Neural progenitor cell (in vitro differentiated cells): ENCODE results near the gene RPL10A. TPM values are rescaled to one million over a fixed set of nuclear protein-coding genes. Genes with fewer than 3 reads are reported as not detected.

Source experiments
- DNase-seq: peaks from one replicate; pipeline ENCODE4 v3.0.0-alpha.2; 2016; ENCODE audit warnings: low spot score
- H2AFZ ChIP-seq: fragments of 200-600 bp; sonication (generic); replicated peaks from 2 replicates; pipeline ENCODE4 v1.6.1; 2016; ENCODE audit warnings: antibody characterized with exemption
- H3F3A ChIP-seq: fragments of 200-600 bp; sonication (generic); 2 replicates; pipeline ENCODE4 v1.6.1; 2016; ENCODE audit warnings: antibody characterized with exemption, low read depth
- H3K27ac ChIP-seq: fragments of 200-600 bp; sonication (generic); 2 replicates; pipeline ENCODE4 v1.5.1; 2016; ENCODE audit warnings: mild to moderate bottlenecking
- H3K27me3 ChIP-seq: fragments of 200-600 bp; sonication (generic); 2 replicates; pipeline ENCODE4 v1.6.1; 2016; ENCODE audit warnings: mild to moderate bottlenecking, moderate library complexity
- H3K36me3 ChIP-seq: fragments of 200-600 bp; sonication (generic); 2 replicates; pipeline ENCODE4 v1.5.1; 2016
- H3K4me1 ChIP-seq: fragments of 200-600 bp; sonication (generic); 2 replicates; pipeline ENCODE4 v1.6.1; 2016; ENCODE audit warnings: mixed run types
- H3K4me2 ChIP-seq: fragments of 200-600 bp; sonication (generic); 2 replicates; pipeline ENCODE4 v1.6.1; 2016
- H3K4me3 ChIP-seq: fragments of 200-600 bp; sonication (generic); 2 replicates; pipeline ENCODE4 v1.5.1; 2016
- H3K79me2 ChIP-seq: fragments of 200-600 bp; sonication (generic); 2 replicates; pipeline ENCODE4 v1.6.1; 2016; ENCODE audit warnings: low read depth
- H3K9ac ChIP-seq: fragments of 200-600 bp; sonication (generic); 2 replicates; pipeline ENCODE4 v1.6.1; 2016
- H3K9me3 ChIP-seq: fragments of 200-600 bp; sonication (generic); 2 replicates; pipeline ENCODE4 v1.5.1; 2016; ENCODE audit warnings: low read depth
- H4K20me1 ChIP-seq: fragments of 200-600 bp; sonication (generic); 2 replicates; pipeline ENCODE4 v1.6.1; 2016; ENCODE audit warnings: low read depth
- H3K27ac Mint-ChIP-seq: 3 replicates; pipeline ENCODE4 v1.8.0; 2021; ENCODE audit warnings: mixed read lengths
- H3K27me3 Mint-ChIP-seq: 2 replicates; pipeline ENCODE4 v1.8.0; 2022; ENCODE audit warnings: low read depth, mild to moderate bottlenecking, inconsistent platforms, moderate library complexity, mixed read lengths; ENCODE audit not compliant: insufficient read depth
- H3K36me3 Mint-ChIP-seq: 3 replicates; pipeline ENCODE4 v1.8.0; 2021; ENCODE audit warnings: mixed read lengths
- H3K4me1 Mint-ChIP-seq: 3 replicates; pipeline ENCODE4 v1.8.0; 2021; ENCODE audit warnings: mixed read lengths
- H3K4me3 Mint-ChIP-seq: 3 replicates; pipeline ENCODE4 v1.8.0; 2021; ENCODE audit warnings: mild to moderate bottlenecking, moderate library complexity, mixed read lengths
- H3K9me3 Mint-ChIP-seq: 3 replicates; pipeline ENCODE4 v1.8.0; 2020; ENCODE audit warnings: mixed read lengths
- CTCF ChIP-seq: fragments of 200-600 bp; sonication (generic); IDR thresholded peaks from 2 replicates; pipeline ENCODE4 v1.5.1; 2017; ENCODE audit warnings: antibody characterized with exemption, mild to moderate bottlenecking
- EZH2 ChIP-seq: fragments of 200-600 bp; sonication (generic); IDR thresholded peaks from 2 replicates; pipeline ENCODE4 v1.6.1; 2017; ENCODE audit warnings: antibody characterized with exemption, mild to moderate bottlenecking, moderate library complexity
- EZH2phosphoT487 ChIP-seq: fragments of 200-600 bp; sonication (generic); IDR thresholded peaks from 2 replicates; pipeline ENCODE4 v1.6.1; 2017; ENCODE audit warnings: antibody characterized with exemption
- total RNA-seq: library from RNA; depleted of rRNA; stranded (reverse); fragments of >200 nt; gene quantifications from 2 replicates; pipeline ENCODE4 v1.2.3, GENCODE V29; 2015; ENCODE audit warnings: low replicate concordance

Gene RPL10A
- total RNA-seq, 1 donor from 2014 or later = 2,002 TPM

GRCh38 chr6:35480176-35480575 lies 12.0 kb downstream of the RPL10A start:
- no peak for TF ChIP-seq EZH2
- no peak for TF ChIP-seq CTCF
- no peak for TF ChIP-seq EZH2phosphoT487
- Histone ChIP-seq H2AFZ (no peak overlapping the region), H3K4me3 (no peak overlapping the region), H3K9ac (no peak overlapping the region), H3K36me3 (no peaks in the 10 kb centered on the region), H3F3A (peaks cover 20% of the 10 kb centered on the region), H3K27me3 (no peaks in the 10 kb centered on the region), H3K9me3 (no peaks in the 10 kb centered on the region), H3K27ac (no peak overlapping the region), H4K20me1 (peaks cover 8% of the 10 kb centered on the region), H3K79me2 (no peaks in the 10 kb centered on the region), H3K4me1 (peaks cover 11% of the 10 kb centered on the region), H3K4me2 (no peak overlapping the region)
- Mint-ChIP-seq H3K27me3 (peaks cover 4% of the 10 kb centered on the region), H3K4me3 (no peak overlapping the region), H3K4me1 (peaks cover 16% of the 10 kb centered on the region), H3K27ac (peak overlapping the region; percentile 82), H3K36me3 (peaks cover 4% of the 10 kb centered on the region), H3K9me3 (no peaks in the 10 kb centered on the region)
- no peak for DNase-seq

DNA sequence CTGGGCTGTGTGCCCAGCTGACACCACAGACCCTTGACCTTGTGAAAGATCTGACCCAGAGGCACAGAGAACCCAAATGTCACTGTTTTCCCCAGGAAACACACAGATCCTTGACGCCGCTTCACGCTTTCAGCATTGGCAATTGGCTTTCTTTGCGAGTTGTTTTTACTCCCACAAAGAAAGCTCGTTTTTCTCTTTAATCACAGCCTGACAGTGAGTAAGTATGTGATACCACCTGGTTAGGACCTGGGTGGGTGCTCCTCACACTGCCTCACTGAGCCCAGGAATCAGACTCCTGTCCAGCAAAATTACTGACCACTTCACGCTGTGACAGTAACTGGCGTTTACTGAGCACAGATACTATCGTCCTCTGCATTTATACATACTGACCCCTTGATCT lies 13.0 kb downstream of the RPL10A start:
- Histone ChIP-seq H3K9ac (no peak overlapping the region), H3F3A (peaks cover 14% of the 10 kb centered on the region), H3K4me2 (no peak overlapping the region), H3K9me3 (no peaks in the 10 kb centered on the region), H3K27ac (no peak overlapping the region), H3K4me3 (no peak overlapping the region), H2AFZ (no peak overlapping the region), H3K79me2 (no peaks in the 10 kb centered on the region), H3K4me1 (peaks cover 21% of the 10 kb centered on the region), H3K36me3 (no peaks in the 10 kb centered on the region), H3K27me3 (no peaks in the 10 kb centered on the region), H4K20me1 (peaks cover 11% of the 10 kb centered on the region)
- Mint-ChIP-seq H3K9me3 (no peaks in the 10 kb centered on the region), H3K4me3 (peak overlapping the region; percentile 36), H3K27ac (peak overlapping the region; percentile 67), H3K36me3 (peaks cover 4% of the 10 kb centered on the region), H3K27me3 (peaks cover 4% of the 10 kb centered on the region), H3K4me1 (peaks cover 18% of the 10 kb centered on the region)
- DNase-seq = no peak
- TF ChIP-seq CTCF (no peak), EZH2phosphoT487 (no peak), EZH2 (no peak)

DNA sequence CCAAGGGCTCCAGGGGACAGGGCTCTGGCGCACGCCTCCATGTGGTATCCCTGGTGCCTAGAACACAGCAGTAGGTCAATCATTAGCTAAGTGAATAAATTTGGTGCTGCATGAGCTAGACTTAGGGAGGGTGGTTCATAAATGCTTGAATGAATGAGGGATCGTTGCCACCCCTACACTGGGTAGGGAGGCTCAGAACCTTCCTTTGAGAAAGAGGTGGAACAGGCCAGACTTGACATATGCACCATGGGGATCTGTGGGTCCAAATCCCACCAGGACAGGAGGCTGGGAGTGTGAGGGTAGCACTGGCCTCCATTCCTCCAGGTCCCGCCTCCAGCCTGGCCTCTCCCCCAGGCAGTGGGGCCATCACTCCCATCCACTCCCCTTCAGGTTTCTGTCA lies 14.9 kb downstream of the RPL10A start:
- Histone ChIP-seq H2AFZ (no peak overlapping the region), H3K27me3 (no peaks in the 10 kb centered on the region), H3K79me2 (peaks cover 4% of the 10 kb centered on the region), H3K4me2 (no peak overlapping the region), H3K4me1 (peaks cover 26% of the 10 kb centered on the region), H4K20me1 (peaks cover 16% of the 10 kb centered on the region), H3F3A (peaks cover 5% of the 10 kb centered on the region), H3K4me3 (no peak overlapping the region), H3K27ac (no peak overlapping the region), H3K9me3 (no peaks in the 10 kb centered on the region), H3K9ac (no peak overlapping the region), H3K36me3 (no peaks in the 10 kb centered on the region)
- Mint-ChIP-seq H3K36me3 (peaks cover 2% of the 10 kb centered on the region), H3K4me3 (peak overlapping the region; percentile 16), H3K27me3 (peaks cover 4% of the 10 kb centered on the region), H3K9me3 (no peaks in the 10 kb centered on the region), H3K27ac (peak overlapping the region; percentile 86), H3K4me1 (peaks cover 19% of the 10 kb centered on the region)
- DNase-seq = no peak
- no peak for TF ChIP-seq EZH2
- no peak for TF ChIP-seq EZH2phosphoT487
- no peak for TF ChIP-seq CTCF
